ENCODE measurements around the gene VASH1.
A peak's percentile ranks its signal among the peaks of the same experiment; 100 is the strongest.

VASH1 gene

DNA sequence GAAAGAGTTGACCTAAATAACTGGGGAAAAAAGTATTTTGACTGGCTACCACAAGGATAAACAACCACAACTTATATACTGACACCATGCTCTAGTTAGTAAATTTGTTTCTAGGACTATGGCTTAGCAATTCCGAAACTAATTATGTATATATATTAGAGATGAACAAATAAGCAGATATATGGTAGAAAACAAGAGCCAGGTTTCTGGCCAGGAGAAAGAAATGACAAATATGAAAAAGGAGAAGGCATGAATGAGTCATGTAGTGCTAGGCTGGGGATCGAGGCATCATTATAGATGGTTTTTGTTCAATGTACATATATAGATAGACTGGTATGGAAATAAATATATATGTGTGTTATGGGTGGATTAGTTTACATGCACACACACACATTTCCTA, 59.4 kb downstream of the VASH1 start (continued):
- no peak for TF ChIP-seq ZNF544 (tag by site-specific recombination; IDR thresholded peaks at IDR 0.05)
- TF ChIP-seq, protein P1, sequence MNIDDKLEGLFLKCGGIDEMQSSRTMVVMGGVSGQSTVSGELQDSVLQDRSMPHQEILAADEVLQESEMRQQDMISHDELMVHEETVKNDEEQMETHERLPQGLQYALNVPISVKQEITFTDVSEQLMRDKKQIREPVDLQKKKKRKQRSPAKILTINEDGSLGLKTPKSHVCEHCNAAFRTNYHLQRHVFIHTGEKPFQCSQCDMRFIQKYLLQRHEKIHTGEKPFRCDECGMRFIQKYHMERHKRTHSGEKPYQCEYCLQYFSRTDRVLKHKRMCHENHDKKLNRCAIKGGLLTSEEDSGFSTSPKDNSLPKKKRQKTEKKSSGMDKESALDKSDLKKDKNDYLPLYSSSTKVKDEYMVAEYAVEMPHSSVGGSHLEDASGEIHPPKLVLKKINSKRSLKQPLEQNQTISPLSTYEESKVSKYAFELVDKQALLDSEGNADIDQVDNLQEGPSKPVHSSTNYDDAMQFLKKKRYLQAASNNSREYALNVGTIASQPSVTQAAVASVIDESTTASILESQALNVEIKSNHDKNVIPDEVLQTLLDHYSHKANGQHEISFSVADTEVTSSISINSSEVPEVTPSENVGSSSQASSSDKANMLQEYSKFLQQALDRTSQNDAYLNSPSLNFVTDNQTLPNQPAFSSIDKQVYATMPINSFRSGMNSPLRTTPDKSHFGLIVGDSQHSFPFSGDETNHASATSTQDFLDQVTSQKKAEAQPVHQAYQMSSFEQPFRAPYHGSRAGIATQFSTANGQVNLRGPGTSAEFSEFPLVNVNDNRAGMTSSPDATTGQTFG (tag by site-specific recombination; IDR thresholded peaks at IDR 0.05; ENCODE audit: borderline replicate concordance), result no peak
- TF ChIP-seq ZNF433 (tag by site-specific recombination; IDR thresholded peaks at IDR 0.05; ENCODE audit: low read depth), result no peak
- TF ChIP-seq, protein P2, sequence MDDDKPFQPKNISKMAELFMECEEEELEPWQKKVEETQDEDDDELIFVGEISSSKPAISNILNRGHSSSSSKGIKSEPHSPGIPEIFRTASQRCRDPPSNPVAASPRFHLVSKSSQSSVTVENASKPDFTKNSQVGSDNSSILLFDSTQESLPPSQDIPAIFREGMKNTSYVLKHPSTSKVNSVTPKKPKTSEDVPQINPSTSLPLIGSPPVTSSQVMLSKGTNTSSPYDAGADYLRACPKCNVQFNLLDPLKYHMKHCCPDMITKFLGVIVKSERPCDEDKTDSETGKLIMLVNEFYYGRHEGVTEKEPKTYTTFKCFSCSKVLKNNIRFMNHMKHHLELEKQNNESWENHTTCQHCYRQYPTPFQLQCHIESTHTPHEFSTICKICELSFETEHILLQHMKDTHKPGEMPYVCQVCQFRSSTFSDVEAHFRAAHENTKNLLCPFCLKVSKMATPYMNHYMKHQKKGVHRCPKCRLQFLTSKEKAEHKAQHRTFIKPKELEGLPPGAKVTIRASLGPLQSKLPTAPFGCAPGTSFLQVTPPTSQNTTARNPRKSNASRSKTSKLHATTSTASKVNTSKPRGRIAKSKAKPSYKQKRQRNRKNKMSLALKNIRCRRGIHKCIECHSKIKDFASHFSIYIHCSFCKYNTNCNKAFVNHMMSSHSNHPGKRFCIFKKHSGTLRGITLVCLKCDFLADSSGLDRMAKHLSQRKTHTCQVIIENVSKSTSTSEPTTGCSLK (tag by site-specific recombination; IDR thresholded peaks at IDR 0.05), result no peak
- TF ChIP-seq, protein P3, sequence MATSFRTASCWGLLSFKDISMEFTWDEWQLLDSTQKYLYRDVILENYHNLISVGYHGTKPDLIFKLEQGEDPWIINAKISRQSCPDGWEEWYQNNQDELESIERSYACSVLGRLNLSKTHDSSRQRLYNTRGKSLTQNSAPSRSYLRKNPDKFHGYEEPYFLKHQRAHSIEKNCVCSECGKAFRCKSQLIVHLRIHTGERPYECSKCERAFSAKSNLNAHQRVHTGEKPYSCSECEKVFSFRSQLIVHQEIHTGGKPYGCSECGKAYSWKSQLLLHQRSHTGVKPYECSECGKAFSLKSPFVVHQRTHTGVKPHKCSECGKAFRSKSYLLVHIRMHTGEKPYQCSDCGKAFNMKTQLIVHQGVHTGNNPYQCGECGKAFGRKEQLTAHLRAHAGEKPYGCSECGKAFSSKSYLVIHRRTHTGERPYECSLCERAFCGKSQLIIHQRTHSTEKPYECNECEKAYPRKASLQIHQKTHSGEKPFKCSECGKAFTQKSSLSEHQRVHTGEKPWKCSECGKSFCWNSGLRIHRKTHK (tag by site-specific recombination; IDR thresholded peaks at IDR 0.05), result no peak

DNA sequence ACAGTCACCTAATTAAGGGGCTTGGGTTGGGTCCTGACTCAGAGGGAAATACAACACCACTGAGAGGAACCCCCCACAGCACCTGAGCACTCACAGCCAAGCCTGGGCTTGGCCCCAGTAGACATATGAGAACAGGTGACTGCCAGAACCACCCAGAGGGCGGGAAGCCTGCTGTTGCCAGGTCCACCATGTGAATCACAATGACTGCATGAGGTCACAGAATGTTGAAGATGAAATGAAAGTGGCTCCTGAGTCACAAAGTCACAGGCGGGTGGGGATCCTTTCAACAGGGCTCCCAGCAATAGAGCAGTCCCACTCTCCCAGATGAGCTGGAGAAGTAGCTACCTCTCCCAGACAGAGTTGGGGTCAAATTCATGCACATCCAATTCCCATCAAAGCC, 64.9 kb downstream of the VASH1 start, which contains the start of gene LRRC74A:
Gene LRRC74A (plus strand): TSS at position 287 of the 400 bp plus-strand sequence. CDS start 290 bp downstream, outside the sequence.
- POLR2A ChIA-PET, result no interaction called here
- CTCF ChIA-PET, result interaction anchor here (1.0 kb wide), 1 partner anchor 42 kb away, joined by 3 read pairs; no protein-coding TSS in a partner anchor
- Histone ChIP-seq H3K36me3 (ENCODE audit: control insufficient read depth in 2 of 2, insufficient read depth in 1 of 2, low read length in 2 of 2) (no peaks in the 10 kb centered on the region), H3K27ac (ENCODE audit: extremely low read depth, low read depth, low read length) (no peak within 1 kb of the TSS), H3K4me1 (ENCODE audit: control insufficient read depth, insufficient read depth, low read length) (no peaks in the 10 kb centered on the region), H3K4me3 (ENCODE audit: low read depth, low read length) (no peak within 1 kb of the TSS), H3K9me3 (ENCODE audit: control insufficient read depth, insufficient read depth, low read depth, low read length) (no peaks in the 10 kb centered on the region)
- TF ChIP-seq KLF1 (tag by site-specific recombination; IDR thresholded peaks at IDR 0.05), result peak; percentile 42; the same call in 1 of the 2 replicates
- no peak for TF ChIP-seq REPIN1 (tag by site-specific recombination; IDR thresholded peaks at IDR 0.05; ENCODE audit: low read depth)
- TF ChIP-seq SCRT2 (tag by site-specific recombination; IDR thresholded peaks at IDR 0.05), result no peak
- no peak for TF ChIP-seq ZIC2 (tag by site-specific recombination; IDR thresholded peaks at IDR 0.05)

DNA sequence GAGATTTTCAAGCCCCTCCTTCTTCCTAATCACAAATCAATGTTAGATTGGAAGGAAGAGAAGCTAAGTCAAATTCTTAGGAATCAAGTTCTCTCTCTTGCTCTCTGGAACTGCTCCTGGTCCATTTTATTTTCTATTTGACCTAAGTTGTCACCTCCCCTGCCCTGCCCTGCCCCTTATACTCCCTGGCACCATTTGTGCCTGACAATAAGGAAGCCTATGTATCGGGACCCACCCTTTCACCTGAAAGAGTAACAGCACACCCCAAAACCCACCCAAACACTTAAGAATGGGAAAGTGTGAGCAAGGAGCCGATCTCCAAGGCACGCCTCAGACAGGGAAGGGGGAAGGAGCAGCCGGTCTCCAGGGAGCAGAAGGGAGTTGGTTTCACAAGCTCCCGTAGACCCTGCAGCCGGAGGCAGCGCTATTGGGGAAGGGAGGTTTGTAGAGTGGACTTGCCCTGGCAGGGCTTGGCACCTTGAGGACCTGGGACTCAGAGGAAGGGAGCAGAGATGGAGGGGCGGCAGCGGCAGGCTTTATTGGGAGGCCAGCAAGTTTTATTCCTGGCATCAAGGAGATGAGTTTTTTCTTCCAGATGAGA, 66.5 kb downstream of the VASH1 start:
- ChIA-PET CTCF (no interaction called here), POLR2A (no interaction called here)
- H3K9me3 ChIP-seq (ENCODE audit: control insufficient read depth, insufficient read depth, low read depth, low read length), result no peaks in the 10 kb centered on the region
- no peak overlapping the region for H3K27ac ChIP-seq (ENCODE audit: extremely low read depth, low read depth, low read length)
- no peaks in the 10 kb centered on the region for H3K4me1 ChIP-seq (ENCODE audit: control insufficient read depth, insufficient read depth, low read length)
- H3K36me3 ChIP-seq (ENCODE audit: control insufficient read depth in 2 of 2, insufficient read depth in 1 of 2, low read length in 2 of 2), result no peaks in the 10 kb centered on the region
- TF ChIP-seq ZNF324 (tag by site-specific recombination; IDR thresholded peaks at IDR 0.05), result no peak
- no peak for TF ChIP-seq HOXA7 (CRISPR knock-in tag; IDR thresholded peaks at IDR 0.05; ENCODE audit: borderline replicate concordance)
- TF ChIP-seq ZNF19 (tag by site-specific recombination; IDR thresholded peaks at IDR 0.05; ENCODE audit: low read depth), result no peak
- TF ChIP-seq ZFHX2 (tag by site-specific recombination; conservative IDR thresholded peaks at IDR 0.05), result no peak
- TF ChIP-seq YY1 (tag by site-specific recombination; IDR thresholded peaks at IDR 0.05), result no peak
- no peak for TF ChIP-seq KLF7 (tag by site-specific recombination; IDR thresholded peaks at IDR 0.05; ENCODE audit: borderline replicate concordance)
- TF ChIP-seq ZNF560 (tag by site-specific recombination; IDR thresholded peaks at IDR 0.05; ENCODE audit: borderline replicate concordance), result no peak
- TF ChIP-seq ZNF404 (tag by site-specific recombination; IDR thresholded peaks at IDR 0.05), result no peak
- no peak overlapping the region for H3K4me3 ChIP-seq (ENCODE audit: low read depth, low read length)
